Ectodermal cell (in vitro differentiated cells): ENCODE results near the gene BRAP.
A peak's percentile ranks its signal among the peaks of the same experiment; 100 is the strongest.
"Not testable (repeated sequence)": the region's sequence is repeated elsewhere in the genome, so short reads cannot be mapped to it uniquely, and the experiment has no call there.

Experiments used
- H3K27ac ChIP-seq: 2 replicates; pipeline ENCODE4 v1.7.0; 2013; ENCODE audit warnings: mild to moderate bottlenecking, low read depth, low read length; ENCODE audit not compliant: insufficient read depth, poor library complexity, severe bottlenecking
- H3K27me3 ChIP-seq: 2 replicates; pipeline ENCODE4 v1.7.0; 2013; ENCODE audit warnings: mild to moderate bottlenecking, low read length; ENCODE audit not compliant: insufficient read depth, control insufficient read depth, poor library complexity, severe bottlenecking
- H3K36me3 ChIP-seq: one replicate; pipeline ENCODE4 v1.7.0; 2013; ENCODE audit warnings: low read length; ENCODE audit not compliant: control insufficient read depth, insufficient read depth
- H3K4me1 ChIP-seq: one replicate; pipeline ENCODE4 v1.7.0; 2013; ENCODE audit warnings: low read length; ENCODE audit not compliant: control insufficient read depth, insufficient read depth
- H3K4me3 ChIP-seq: 2 replicates; pipeline ENCODE4 v1.7.0; 2013; ENCODE audit warnings: low read depth, low read length, control low read depth; ENCODE audit not compliant: insufficient read depth
- H3K9me3 ChIP-seq: 2 replicates; pipeline ENCODE4 v1.7.0; 2013; ENCODE audit warnings: mild to moderate bottlenecking, low read length, moderate library complexity; ENCODE audit not compliant: control insufficient read depth
- WGBS, 2 experiments: methylation state at CpG; one replicate each; pipeline ENCODE4 v1.1.7; 2013; ENCODE audit warnings: missing lambda C conversion rate in 2 of 2; 5-methylcytosine and 5-hydroxymethylcytosine counted together

The BRAP gene

DNA sequence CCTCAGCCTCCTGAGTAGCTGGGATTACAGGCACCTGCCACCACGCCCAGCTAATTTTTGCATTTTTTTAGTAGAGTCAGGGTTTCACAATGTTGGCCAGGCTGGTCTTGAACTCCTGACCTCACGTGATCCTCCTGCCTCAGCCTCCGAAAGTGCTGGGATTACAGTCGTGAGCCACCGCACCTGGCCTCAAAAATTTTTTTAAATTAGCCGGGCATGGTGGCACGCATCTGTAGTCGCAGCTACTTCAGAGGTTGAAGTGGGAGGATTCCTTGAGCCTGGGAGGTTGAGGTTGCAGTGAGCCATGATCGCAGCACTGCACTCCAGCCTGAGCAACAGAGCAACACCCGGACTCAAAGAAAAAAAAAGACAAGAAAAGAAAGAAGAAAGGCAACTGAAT, 67.9 kb downstream of the BRAP start:
- not testable (repeated sequence) for H3K9me3 ChIP-seq, H3K27me3 ChIP-seq, H3K4me3 ChIP-seq, H3K4me1 ChIP-seq, H3K27ac ChIP-seq, H3K36me3 ChIP-seq
- WGBS, 2 experiments = 91 to 95% methylated on average over 10 of the region's 10 CpGs

DNA sequence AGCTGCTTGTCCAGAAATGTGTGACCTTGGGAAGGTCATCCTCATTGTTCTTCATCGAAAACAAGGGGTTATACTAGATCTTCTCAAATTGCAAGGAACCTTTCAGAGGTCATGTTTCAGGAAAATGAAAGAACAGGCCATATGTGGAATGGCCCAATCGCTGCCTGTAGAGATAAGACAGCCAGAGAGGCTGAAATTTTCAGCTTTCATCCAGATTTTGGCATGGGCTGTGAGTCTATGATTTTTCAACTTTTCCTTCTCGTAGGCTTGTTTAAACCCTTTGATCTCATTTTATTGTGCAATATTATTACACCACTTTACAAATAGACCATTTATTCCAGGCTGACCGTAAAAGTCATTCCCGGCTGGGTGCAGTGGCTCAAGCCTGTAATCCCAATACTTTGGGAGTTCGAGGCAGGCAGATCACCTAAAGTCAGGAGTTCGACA, 69.6 kb downstream of the BRAP start:
- H3K36me3 ChIP-seq = no peaks in the 10 kb centered on the region
- WGBS, 2 experiments = 92 to 96% methylated on average over 7 of the region's 7 CpGs
- no peaks in the 10 kb centered on the region for H3K27me3 ChIP-seq
- no peaks in the 10 kb centered on the region for H3K9me3 ChIP-seq
- H3K4me1 ChIP-seq = no peaks in the 10 kb centered on the region
- H3K4me3 ChIP-seq = no peak overlapping the region
- H3K27ac ChIP-seq = no peak overlapping the region

DNA sequence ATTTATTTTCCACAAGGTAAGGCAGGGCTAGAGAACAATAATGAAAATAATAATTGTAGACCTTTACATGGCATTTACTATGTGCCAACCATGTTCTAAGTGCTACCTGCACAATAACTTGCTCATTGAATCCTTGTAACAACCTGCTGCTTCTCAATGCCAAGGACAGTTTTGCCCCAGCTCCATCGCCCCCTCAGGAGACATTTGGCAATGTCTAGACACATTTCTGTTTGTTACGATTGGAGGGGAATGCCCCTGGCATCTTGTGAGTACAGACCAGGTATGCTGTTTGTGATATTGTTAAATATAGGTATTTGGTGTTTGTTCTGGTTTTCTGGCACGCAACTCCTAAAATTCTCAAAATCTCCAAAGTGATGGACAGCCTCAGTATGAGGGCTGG, 78.5 kb downstream of the BRAP start:
- H3K27ac ChIP-seq = no peak overlapping the region
- H3K27me3 ChIP-seq = no peaks in the 10 kb centered on the region
- no peak overlapping the region for H3K4me3 ChIP-seq
- H3K36me3 ChIP-seq = no peaks in the 10 kb centered on the region
- H3K4me1 ChIP-seq = no peaks in the 10 kb centered on the region
- H3K9me3 ChIP-seq = no peaks in the 10 kb centered on the region
- 82 to 93% methylated on average over 3 of the region's 3 CpGs for WGBS, 2 experiments

DNA sequence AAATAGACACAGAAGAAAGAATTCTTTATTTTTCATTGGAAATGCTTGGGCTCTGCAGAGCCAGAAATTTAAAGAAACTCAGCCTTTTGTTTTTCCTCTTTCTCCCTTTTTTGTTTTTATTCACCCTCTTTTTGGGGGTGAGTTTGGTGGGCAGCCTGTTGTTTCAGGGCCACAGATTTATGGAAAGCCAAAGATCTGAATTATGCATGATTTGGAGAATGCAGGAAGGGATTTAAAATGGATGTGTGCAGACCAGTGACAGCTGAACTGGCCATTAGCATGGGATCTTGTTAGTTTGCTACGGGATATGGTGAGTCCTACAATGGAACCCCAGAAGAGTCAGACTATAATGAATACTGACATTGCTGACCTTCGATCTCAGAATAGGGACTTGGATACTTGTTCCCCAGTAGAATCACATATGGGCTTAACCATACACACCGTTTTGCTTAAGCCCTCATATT, 79.0 kb downstream of the BRAP start:
- no peaks in the 10 kb centered on the region for H3K27me3 ChIP-seq
- WGBS, 2 experiments = 91 to 100% methylated on average over 2 to 3 of the region's 3 CpGs
- no peaks in the 10 kb centered on the region for H3K36me3 ChIP-seq
- H3K4me3 ChIP-seq = no peak overlapping the region
- no peaks in the 10 kb centered on the region for H3K9me3 ChIP-seq
- no peak overlapping the region for H3K27ac ChIP-seq
- no peaks in the 10 kb centered on the region for H3K4me1 ChIP-seq

DNA sequence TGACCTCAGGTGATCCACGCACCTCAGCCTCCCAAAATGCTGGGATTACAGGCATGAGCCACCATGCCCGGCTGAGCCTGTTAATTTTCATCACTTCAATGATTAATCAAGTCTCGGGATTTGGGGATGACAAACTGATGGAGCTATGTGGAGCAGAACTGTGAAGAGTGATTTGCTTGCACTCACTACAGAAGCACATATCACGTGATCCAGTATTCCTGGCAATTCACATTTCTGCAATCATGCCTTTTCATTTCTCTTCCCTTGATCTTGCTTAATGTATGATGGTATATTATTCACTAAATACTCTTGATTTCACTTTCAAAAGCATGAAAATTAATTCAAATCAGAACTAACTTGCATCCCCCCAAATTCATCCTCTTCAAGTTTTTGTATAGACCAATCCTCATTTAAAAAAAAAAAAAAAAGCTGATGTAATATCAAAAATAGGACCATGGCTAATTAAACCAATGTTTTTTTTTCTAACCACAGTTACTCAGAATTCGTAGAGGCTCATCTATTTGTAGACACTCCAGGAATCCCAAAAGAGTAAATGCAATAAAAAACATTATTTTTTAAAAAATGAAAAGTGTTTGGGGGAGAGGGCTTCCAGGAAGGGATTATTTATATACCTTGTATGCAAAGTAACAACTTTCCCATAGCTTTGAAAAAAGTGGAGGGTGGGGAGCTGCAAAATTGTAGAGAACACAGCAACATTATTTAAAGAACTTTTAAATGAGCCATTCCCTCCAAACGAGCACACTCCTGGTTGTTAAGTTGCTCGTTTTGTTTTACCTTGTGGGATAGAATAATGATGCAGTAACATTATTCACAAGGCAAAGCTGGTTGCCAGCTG, 79.6 kb downstream of the BRAP start:
- no peak overlapping the region for H3K4me3 ChIP-seq
- no peaks in the 10 kb centered on the region for H3K36me3 ChIP-seq
- no peaks in the 10 kb centered on the region for H3K9me3 ChIP-seq
- no peak overlapping the region for H3K27ac ChIP-seq
- no peaks in the 10 kb centered on the region for H3K4me1 ChIP-seq
- H3K27me3 ChIP-seq = no peaks in the 10 kb centered on the region
- 83 to 94% methylated on average over 7 of the region's 7 CpGs for whole genome bisulfite sequencing, 2 experiments

DNA sequence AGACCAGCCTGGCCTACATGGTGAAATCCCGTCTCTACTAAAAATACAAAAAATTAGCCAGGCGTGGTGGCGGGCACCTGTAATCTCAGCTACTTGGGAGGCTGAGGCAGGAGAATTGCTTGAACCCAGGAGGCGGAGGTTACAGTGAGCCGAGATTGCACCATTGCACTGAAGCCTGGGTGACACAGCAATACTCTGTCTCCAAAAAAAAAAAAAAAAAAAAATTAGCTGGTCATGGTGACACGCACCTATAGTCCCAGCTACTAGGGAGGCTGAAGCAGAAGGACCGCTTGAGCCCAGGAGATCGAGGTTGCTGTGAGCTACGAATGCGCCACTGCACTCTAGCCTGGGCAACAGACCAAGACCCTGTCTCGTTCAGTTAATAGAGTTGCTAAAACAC, 82.9 kb downstream of the BRAP start:
- H3K9me3 ChIP-seq, H3K4me1 ChIP-seq, H3K4me3 ChIP-seq, H3K36me3 ChIP-seq, H3K27ac ChIP-seq, H3K27me3 ChIP-seq: not testable (repeated sequence)
- 95 to 99% methylated on average over 10 of the region's 11 CpGs for WGBS, 2 experiments

DNA sequence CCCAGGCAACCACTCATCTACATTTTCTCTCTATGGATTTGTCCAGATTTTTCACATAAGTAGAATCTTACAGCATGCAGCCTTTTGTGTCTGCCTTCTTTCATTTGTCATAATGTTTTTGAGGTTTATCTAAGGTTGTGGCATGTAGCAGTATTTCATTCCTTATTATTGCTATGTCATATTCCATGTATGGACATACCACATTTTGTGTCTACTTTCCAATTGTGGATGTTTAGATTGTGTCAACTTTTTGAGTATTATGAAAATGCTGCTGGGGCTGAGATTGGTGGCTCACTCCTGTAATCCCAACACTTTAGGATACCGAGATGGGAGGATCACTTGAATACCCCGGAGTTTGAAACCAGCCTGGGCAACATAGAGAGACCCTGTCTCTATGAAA, 83.4 kb downstream of the BRAP start:
- no peaks in the 10 kb centered on the region for H3K4me1 ChIP-seq
- 90 to 96% methylated on average over 2 of the region's 2 CpGs for WGBS, 2 experiments
- no peaks in the 10 kb centered on the region for H3K27me3 ChIP-seq
- no peak overlapping the region for H3K27ac ChIP-seq
- H3K9me3 ChIP-seq = no peaks in the 10 kb centered on the region
- H3K4me3 ChIP-seq = no peak overlapping the region
- no peaks in the 10 kb centered on the region for H3K36me3 ChIP-seq

DNA sequence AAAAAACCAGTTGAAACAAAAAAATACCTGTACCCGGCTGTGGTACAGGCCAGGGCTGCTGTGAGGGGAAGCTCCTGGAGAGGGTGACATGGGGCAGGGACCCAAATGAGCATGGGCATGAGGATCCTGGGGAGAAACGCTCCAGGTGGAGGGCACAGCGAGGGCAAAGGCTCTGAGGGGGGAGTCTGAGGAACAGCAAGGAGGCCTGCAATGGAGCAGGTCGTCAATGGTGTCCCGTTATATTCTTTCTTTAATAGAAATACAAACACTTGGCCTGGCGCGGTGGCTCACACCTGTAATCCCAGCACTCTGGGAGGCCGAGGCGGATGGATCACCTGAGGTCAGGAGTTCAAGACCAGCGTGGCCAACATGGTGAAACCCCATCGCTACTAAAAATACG, 84.8 kb downstream of the BRAP start:
- H3K4me3 ChIP-seq, H3K27me3 ChIP-seq, H3K27ac ChIP-seq, H3K9me3 ChIP-seq, H3K4me1 ChIP-seq, H3K36me3 ChIP-seq: not testable (repeated sequence)
- 95 to 96% methylated on average over 12 of the region's 12 CpGs for WGBS, 2 experiments

DNA sequence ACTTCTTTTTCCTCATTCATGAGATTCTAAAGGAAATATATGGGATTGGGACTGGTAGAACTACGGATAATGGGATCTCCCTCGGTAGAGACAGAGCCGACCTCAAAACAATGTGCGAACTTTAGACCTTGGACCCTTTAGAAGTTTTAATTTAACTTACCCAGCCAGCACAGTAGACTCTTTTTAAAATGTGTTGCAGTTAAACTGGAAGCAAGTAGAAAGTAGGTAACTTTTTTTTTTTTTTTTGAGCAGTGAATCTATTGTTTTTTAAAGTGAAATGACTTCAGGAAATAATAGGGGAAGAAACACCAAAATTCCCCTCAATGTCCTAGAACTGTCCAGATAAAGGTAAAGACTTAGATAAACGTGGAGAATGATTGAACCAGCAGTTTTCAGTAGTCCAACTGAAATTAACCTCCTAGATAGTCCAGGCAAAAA, 85.5 kb downstream of the BRAP start:
- 37 to 43% methylated on average over 5 of the region's 5 CpGs for WGBS, 2 experiments
- Histone ChIP-seq H3K4me1 (no peaks in the 10 kb centered on the region), H3K9me3 (no peaks in the 10 kb centered on the region), H3K4me3 (peak overlapping the region; percentile 92), H3K27me3 (no peaks in the 10 kb centered on the region), H3K27ac (peak overlapping the region; percentile 91), H3K36me3 (no peaks in the 10 kb centered on the region)

DNA sequence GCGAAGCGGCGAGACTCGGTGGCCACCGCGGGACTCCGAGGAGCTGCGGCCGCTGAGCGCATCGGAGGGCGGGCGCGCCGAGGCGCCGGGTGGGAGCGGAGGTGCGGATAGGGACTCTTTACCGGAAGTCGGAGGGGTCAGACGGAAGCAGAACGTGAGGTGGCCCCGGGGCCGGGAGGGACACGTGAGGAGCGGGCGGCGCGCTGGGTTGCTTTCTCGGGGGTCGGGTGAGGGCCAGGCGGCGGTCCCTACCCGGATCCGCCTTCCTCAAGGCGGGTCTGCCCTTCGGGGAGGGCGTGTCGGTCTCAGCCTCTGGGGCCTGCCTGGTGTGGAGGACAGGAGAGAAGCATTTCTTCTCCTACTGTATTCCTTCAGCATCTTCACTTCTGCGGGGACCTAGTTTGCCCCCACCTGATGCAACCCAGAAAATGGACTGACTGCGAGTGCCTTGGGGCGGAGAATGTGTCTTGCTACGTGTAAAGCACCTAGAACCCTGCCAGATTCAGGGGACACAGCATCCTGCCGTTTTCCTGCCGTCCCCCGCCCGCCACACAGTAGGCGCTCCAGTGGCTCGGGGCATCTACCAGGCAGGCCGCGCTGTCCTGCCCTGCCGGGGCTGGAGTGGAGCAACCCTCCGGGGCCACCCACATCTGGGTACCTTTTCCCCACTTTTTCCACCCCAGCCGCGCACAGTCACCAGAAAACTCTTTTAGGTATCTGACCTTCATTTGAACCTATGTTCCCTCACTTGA, 86.1 kb downstream of the BRAP start:
- no peaks in the 10 kb centered on the region for H3K4me1 ChIP-seq
- WGBS, 2 experiments = 1% methylated on average over 56 of the region's 56 CpGs
- peak overlapping the region; percentile 92 for H3K4me3 ChIP-seq
- no peaks in the 10 kb centered on the region for H3K27me3 ChIP-seq
- H3K36me3 ChIP-seq = no peaks in the 10 kb centered on the region
- peak overlapping the region; percentile 91 for H3K27ac ChIP-seq
- no peaks in the 10 kb centered on the region for H3K9me3 ChIP-seq
